GM23338 (cell line): Measurements from ENCODE around the gene CMTM6. TPM values are rescaled to one million over a fixed set of nuclear protein-coding genes. Genes with fewer than 3 reads are reported as not detected.
"Not testable (repeated sequence)": the region's sequence is repeated elsewhere in the genome, so short reads cannot be mapped to it uniquely, and the experiment has no call there.

Source experiments
- ATAC-seq: fragments of 200-7000 bp; cut with Tn5 transposase; 3 replicates; pipeline ENCODE4 v1.9.1; 2020
- DNase-seq: peaks from one replicate; pipeline ENCODE4 v3.0.0-alpha.2; 2015; ENCODE audit warnings: low spot score
- H2AFZ ChIP-seq: fragments of 200-600 bp; sonication (generic); 2 replicates; pipeline ENCODE4 v1.8.0; 2016; ENCODE audit warnings: antibody characterized with exemption, mild to moderate bottlenecking, moderate library complexity
- H3F3A ChIP-seq: fragments of 200-600 bp; sonication (generic); replicated peaks from 2 replicates; pipeline ENCODE4 v1.8.0; 2017; ENCODE audit warnings: antibody characterized with exemption, mixed run types, low read depth
- H3K27ac ChIP-seq: fragments of 200-600 bp; sonication (generic); 2 replicates; pipeline ENCODE4 v1.6.1; 2016; ENCODE audit warnings: low read depth
- H3K27me3 ChIP-seq: fragments of 200-600 bp; sonication (generic); 2 replicates; pipeline ENCODE4 v1.8.0; 2016; ENCODE audit warnings: mild to moderate bottlenecking, mixed run types, moderate library complexity; ENCODE audit not compliant: insufficient read depth
- H3K36me3 ChIP-seq: fragments of 200-600 bp; sonication (generic); 2 replicates; pipeline ENCODE4 v1.8.0; 2016; ENCODE audit warnings: mild to moderate bottlenecking; ENCODE audit not compliant: insufficient read depth
- H3K4me1 ChIP-seq: fragments of 200-600 bp; sonication (generic); 2 replicates; pipeline ENCODE4 v1.8.0; 2016; ENCODE audit warnings: mild to moderate bottlenecking, moderate library complexity; ENCODE audit not compliant: insufficient read depth
- H3K4me2 ChIP-seq: fragments of 200-600 bp; sonication (generic); 2 replicates; pipeline ENCODE4 v1.7.1; 2017; ENCODE audit warnings: mixed run types
- H3K4me3 ChIP-seq: fragments of 200-600 bp; sonication (generic); 2 replicates; pipeline ENCODE4 v1.6.1; 2016; ENCODE audit warnings: mixed run types
- H3K79me2 ChIP-seq: fragments of 200-600 bp; sonication (generic); replicated peaks from 2 replicates; pipeline ENCODE4 v1.8.0; 2017; ENCODE audit warnings: mild to moderate bottlenecking; ENCODE audit not compliant: insufficient read depth
- H3K9me2 ChIP-seq: fragments of 200-600 bp; sonication (generic); 2 replicates; pipeline ENCODE4 v1.8.0; 2017; ENCODE audit not compliant: insufficient read depth
- H4K20me1 ChIP-seq: fragments of 200-600 bp; sonication (generic); replicated peaks from 2 replicates; pipeline ENCODE4 v1.8.0; 2017; ENCODE audit warnings: mild to moderate bottlenecking; ENCODE audit not compliant: insufficient read depth
- H3K27ac Mint-ChIP-seq: 2 replicates; pipeline ENCODE4 v1.8.0; 2020; ENCODE audit warnings: inconsistent platforms, mild to moderate bottlenecking, moderate library complexity, mixed read lengths
- H3K27me3 Mint-ChIP-seq: 3 replicates; pipeline ENCODE4 v1.8.0; 2022; ENCODE audit warnings: low read depth, mild to moderate bottlenecking, moderate library complexity, mixed read lengths, inconsistent platforms; ENCODE audit not compliant: insufficient read depth, poor library complexity
- H3K36me3 Mint-ChIP-seq: 3 replicates; pipeline ENCODE4 v1.8.0; 2021; ENCODE audit warnings: low read depth, mild to moderate bottlenecking, inconsistent platforms, moderate library complexity, mixed read lengths
- H3K4me1 Mint-ChIP-seq: 3 replicates; pipeline ENCODE4 v1.8.0; 2020; ENCODE audit warnings: mild to moderate bottlenecking, inconsistent platforms, mixed read lengths
- H3K4me3 Mint-ChIP-seq: 3 replicates; pipeline ENCODE4 v1.8.0; 2021; ENCODE audit warnings: moderate library complexity, mild to moderate bottlenecking, inconsistent platforms, mixed read lengths
- H3K9me3 Mint-ChIP-seq: 3 replicates; pipeline ENCODE4 v1.8.0; 2020; ENCODE audit warnings: moderate library complexity, mild to moderate bottlenecking, inconsistent platforms, mixed read lengths
- CREB1 ChIP-seq: fragments of 250-450 bp; sonication (Bioruptor Pico); IDR thresholded peaks from 2 replicates; pipeline ENCODE4 v1.5.0; 2020; ENCODE audit warnings: low read depth, mild to moderate bottlenecking, moderate library complexity
- ETS1 ChIP-seq: IDR thresholded peaks from 2 replicates; pipeline ENCODE4 v1.6.1; 2016; ENCODE audit warnings: antibody characterized with exemption
- EZH2phosphoT487 ChIP-seq: fragments of 200-600 bp; sonication (generic); IDR thresholded peaks from one replicate; pipeline ENCODE4 v1.8.1; 2018; ENCODE audit warnings: antibody characterized with exemption; ENCODE audit not compliant: unreplicated experiment
- NANOG ChIP-seq: IDR thresholded peaks from 2 replicates; pipeline ENCODE4 v1.6.1; 2016; ENCODE audit warnings: antibody characterized with exemption, borderline replicate concordance
- POLR2AphosphoS5 ChIP-seq: IDR thresholded peaks from 2 replicates; pipeline ENCODE4 v1.6.1; 2016; ENCODE audit warnings: antibody characterized with exemption, low read depth
- REST ChIP-seq: IDR thresholded peaks from one replicate; pipeline ENCODE4 v1.6.1; 2018; ENCODE audit warnings: antibody characterized with exemption; ENCODE audit not compliant: unreplicated experiment
- ZNF462 ChIP-seq: fragments of 250-450 bp; sonication (Bioruptor Pico); IDR thresholded peaks from 2 replicates; pipeline ENCODE4 v1.5.0; 2020; ENCODE audit warnings: mild to moderate bottlenecking, moderate library complexity
- polyA plus RNA-seq: library from polyadenylated mRNA; unstranded; fragments of >200 nt; fragmentation: Nextera tagmentation; extraction: Ambion mirVana; gene quantifications from 2 replicates; pipeline ENCODE4 v1.2.1, GENCODE V29; 2016
- total RNA-seq: library from RNA; depleted of rRNA; stranded (reverse); fragments of >200 nt; shearing (Covaris generic); gene quantifications from 2 replicates; pipeline ENCODE4 v1.2.3, GENCODE V29; 2014

CMTM6 gene
- total and polyA plus RNA-seq, 2 experiments from 2014 or later, result 42.3 to 123 TPM

- peak overlapping the region; percentile 34 for H3K4me3 ChIP-seq
- ATAC-seq, H3K9me2 ChIP-seq, H3K36me3 Mint-ChIP-seq, H2AFZ ChIP-seq, H3K27me3 ChIP-seq, H3K27me3 Mint-ChIP-seq, DNase-seq, H3F3A ChIP-seq, H4K20me1 ChIP-seq, H3K27ac Mint-ChIP-seq, H3K9me3 Mint-ChIP-seq, H3K36me3 ChIP-seq, H3K79me2 ChIP-seq: not testable (repeated sequence)
- H3K4me1 ChIP-seq, result peaks cover 41% of the 10 kb centered on the region
- Mint-ChIP-seq H3K4me3 (peak overlapping the region; percentile 62), H3K4me1 (peaks cover 14% of the 10 kb centered on the region)
- H3K4me2 ChIP-seq, result peak overlapping the region; percentile 71
- H3K27ac ChIP-seq, result peak overlapping the region; percentile 97
Observed at GRCh38 chr3:32460817-32461496, 41.7 kb downstream of the CMTM6 start.

GRCh38 chr3:32460031-32460749 is 42.5 kb downstream of the CMTM6 start:
- Mint-ChIP-seq H3K9me3 (no peaks in the 10 kb centered on the region), H3K36me3 (no peaks in the 10 kb centered on the region; the same call in 2 of the 3 replicates), H3K27ac (no peak overlapping the region; the same call in none of the 2 replicates), H3K4me1 (peaks cover 21% of the 10 kb centered on the region), H3K4me3 (peak overlapping the region; percentile 62), H3K27me3 (peaks cover 10% of the 10 kb centered on the region)
- Histone ChIP-seq H3K79me2 (no peaks in the 10 kb centered on the region), H3F3A (peaks cover 3% of the 10 kb centered on the region; the same call in 1 of the 2 replicates), H3K4me2 (peak overlapping the region; percentile 71), H4K20me1 (no peaks in the 10 kb centered on the region), H3K4me3 (peak overlapping the region; percentile 34), H2AFZ (no peak overlapping the region), H3K27ac (peak overlapping the region; percentile 97), H3K9me2 (no peaks in the 10 kb centered on the region), H3K36me3 (no peaks in the 10 kb centered on the region), H3K4me1 (peaks cover 41% of the 10 kb centered on the region), H3K27me3 (no peaks in the 10 kb centered on the region)
- DNase-seq, result peak; percentile 98
- ATAC-seq, result peak; percentile 91
- TF ChIP-seq POLR2AphosphoS5 (peak; percentile 38; the same call in 1 of the 2 replicates), NANOG (peak; percentile 20; the same call in 1 of the 2 replicates), ETS1 (0 out of 2 replicates have a peak, but pooled peaks have one; percentile 39), EZH2phosphoT487 (no peak), ZNF462 (CRISPR knock-in tag) (0 out of 2 replicates have a peak, but pooled peaks have one; percentile 30), REST (peak; percentile 4), CREB1 (CRISPR knock-in tag) (no peak)
